ENCODE measurements around the gene PLB1.
A peak's percentile ranks its signal among the peaks of the same experiment; 100 is the strongest.

Gene PLB1

GRCh38 chr2:28563869-28564268, 68.0 kb downstream of the PLB1 start:
- peaks cover 4% of the 10 kb centered on the region for H3K27me3 Mint-ChIP-seq (ENCODE audit: low read depth)
- H3K9me3 Mint-ChIP-seq = no peaks in the 10 kb centered on the region
- H3K27ac Mint-ChIP-seq = no peak overlapping the region
- H3K4me3 Mint-ChIP-seq = no peak overlapping the region
- peaks cover 12% of the 10 kb centered on the region for H3K4me1 Mint-ChIP-seq (ENCODE audit: low read depth)
- no peak for DNase-seq (ENCODE audit: low spot score)
- H3K36me3 Mint-ChIP-seq (ENCODE audit: low read depth) = no peaks in the 10 kb centered on the region

GRCh38 chr2:28564346-28564745, 68.5 kb downstream of the PLB1 start:
- DNase-seq (ENCODE audit: low spot score) = no peak
- Mint-ChIP-seq H3K27me3 (ENCODE audit: low read depth) (peaks cover 4% of the 10 kb centered on the region), H3K36me3 (ENCODE audit: low read depth) (no peaks in the 10 kb centered on the region), H3K9me3 (no peaks in the 10 kb centered on the region), H3K4me3 (no peak overlapping the region), H3K27ac (no peak overlapping the region), H3K4me1 (ENCODE audit: low read depth) (peaks cover 12% of the 10 kb centered on the region)

GRCh38 chr2:28565033-28565432, 69.2 kb downstream of the PLB1 start:
- Mint-ChIP-seq H3K27ac (no peak overlapping the region), H3K4me1 (ENCODE audit: low read depth) (peaks cover 12% of the 10 kb centered on the region), H3K27me3 (ENCODE audit: low read depth) (peaks cover 4% of the 10 kb centered on the region), H3K36me3 (ENCODE audit: low read depth) (peaks cover 1% of the 10 kb centered on the region), H3K4me3 (no peak overlapping the region), H3K9me3 (no peaks in the 10 kb centered on the region)
- no peak for DNase-seq (ENCODE audit: low spot score)

GRCh38 chr2:28565720-28566295, 69.9 kb downstream of the PLB1 start:
- no peak overlapping the region for H3K27ac Mint-ChIP-seq
- no peaks in the 10 kb centered on the region for H3K9me3 Mint-ChIP-seq
- DNase-seq (ENCODE audit: low spot score) = no peak
- H3K4me1 Mint-ChIP-seq (ENCODE audit: low read depth) = peaks cover 12% of the 10 kb centered on the region
- H3K4me3 Mint-ChIP-seq = peak overlapping the region; percentile 91
- H3K27me3 Mint-ChIP-seq (ENCODE audit: low read depth) = peaks cover 4% of the 10 kb centered on the region
- H3K36me3 Mint-ChIP-seq (ENCODE audit: low read depth) = peaks cover 2% of the 10 kb centered on the region

GRCh38 chr2:28566521-28567041, 70.7 kb downstream of the PLB1 start:
- peaks cover 12% of the 10 kb centered on the region for H3K4me1 Mint-ChIP-seq (ENCODE audit: low read depth)
- H3K27ac Mint-ChIP-seq = peak overlapping the region; percentile 84
- H3K9me3 Mint-ChIP-seq = no peaks in the 10 kb centered on the region
- H3K27me3 Mint-ChIP-seq (ENCODE audit: low read depth) = peaks cover 4% of the 10 kb centered on the region
- peaks cover 4% of the 10 kb centered on the region for H3K36me3 Mint-ChIP-seq (ENCODE audit: low read depth)
- peak overlapping the region; percentile 91 for H3K4me3 Mint-ChIP-seq
- DNase-seq (ENCODE audit: low spot score) = peak; percentile 87

- Mint-ChIP-seq H3K4me3 (peak overlapping the region; percentile 91), H3K9me3 (no peaks in the 10 kb centered on the region), H3K4me1 (ENCODE audit: low read depth) (peaks cover 12% of the 10 kb centered on the region), H3K27me3 (ENCODE audit: low read depth) (peaks cover 4% of the 10 kb centered on the region), H3K36me3 (ENCODE audit: low read depth) (peaks cover 4% of the 10 kb centered on the region), H3K27ac (peak overlapping the region; percentile 84)
- DNase-seq (ENCODE audit: low spot score) = no peak
Observed at GRCh38 chr2:28567061-28567471, 71.2 kb downstream of the PLB1 start.

GRCh38 chr2:28568036-28568435, 72.2 kb downstream of the PLB1 start:
- no peak for DNase-seq (ENCODE audit: low spot score)
- H3K27ac Mint-ChIP-seq = no peak overlapping the region
- H3K27me3 Mint-ChIP-seq (ENCODE audit: low read depth) = peaks cover 4% of the 10 kb centered on the region
- peak overlapping the region; percentile 91 for H3K4me3 Mint-ChIP-seq
- H3K9me3 Mint-ChIP-seq = no peaks in the 10 kb centered on the region
- H3K36me3 Mint-ChIP-seq (ENCODE audit: low read depth) = peaks cover 4% of the 10 kb centered on the region
- H3K4me1 Mint-ChIP-seq (ENCODE audit: low read depth) = peaks cover 12% of the 10 kb centered on the region

GRCh38 chr2:28568533-28568932, 72.7 kb downstream of the PLB1 start:
- Mint-ChIP-seq H3K27me3 (ENCODE audit: low read depth) (peaks cover 4% of the 10 kb centered on the region), H3K9me3 (no peaks in the 10 kb centered on the region), H3K27ac (no peak overlapping the region), H3K4me1 (ENCODE audit: low read depth) (peaks cover 12% of the 10 kb centered on the region), H3K4me3 (no peak overlapping the region), H3K36me3 (ENCODE audit: low read depth) (peaks cover 4% of the 10 kb centered on the region)
- DNase-seq (ENCODE audit: low spot score) = no peak

GRCh38 chr2:28570431-28570830, 74.6 kb downstream of the PLB1 start:
- Mint-ChIP-seq H3K4me1 (ENCODE audit: low read depth) (peaks cover 12% of the 10 kb centered on the region), H3K27me3 (ENCODE audit: low read depth) (peaks cover 4% of the 10 kb centered on the region), H3K36me3 (ENCODE audit: low read depth) (peaks cover 5% of the 10 kb centered on the region), H3K27ac (no peak overlapping the region), H3K9me3 (no peaks in the 10 kb centered on the region), H3K4me3 (no peak overlapping the region)
- no peak for DNase-seq (ENCODE audit: low spot score)

GRCh38 chr2:28576714-28577113, 80.9 kb downstream of the PLB1 start:
- Mint-ChIP-seq H3K27ac (no peak overlapping the region), H3K4me1 (ENCODE audit: low read depth) (peaks cover 1% of the 10 kb centered on the region), H3K4me3 (no peak overlapping the region), H3K9me3 (no peaks in the 10 kb centered on the region), H3K27me3 (ENCODE audit: low read depth) (no peaks in the 10 kb centered on the region), H3K36me3 (ENCODE audit: low read depth) (peaks cover 1% of the 10 kb centered on the region)
- no peak for DNase-seq (ENCODE audit: low spot score)

- no peaks in the 10 kb centered on the region for H3K27me3 Mint-ChIP-seq (ENCODE audit: low read depth)
- DNase-seq (ENCODE audit: low spot score) = no peak
- no peaks in the 10 kb centered on the region for H3K9me3 Mint-ChIP-seq
- H3K4me3 Mint-ChIP-seq = no peak overlapping the region
- no peak overlapping the region for H3K27ac Mint-ChIP-seq
- H3K4me1 Mint-ChIP-seq (ENCODE audit: low read depth) = peaks cover 4% of the 10 kb centered on the region
- H3K36me3 Mint-ChIP-seq (ENCODE audit: low read depth) = peaks cover 1% of the 10 kb centered on the region
Observed at GRCh38 chr2:28577791-28578680, 82.2 kb downstream of the PLB1 start.

GRCh38 chr2:28578774-28579173, 82.9 kb downstream of the PLB1 start:
- H3K9me3 Mint-ChIP-seq = no peaks in the 10 kb centered on the region
- peaks cover 4% of the 10 kb centered on the region for H3K4me1 Mint-ChIP-seq (ENCODE audit: low read depth)
- H3K27ac Mint-ChIP-seq = no peak overlapping the region
- no peaks in the 10 kb centered on the region for H3K27me3 Mint-ChIP-seq (ENCODE audit: low read depth)
- DNase-seq (ENCODE audit: low spot score) = no peak
- H3K4me3 Mint-ChIP-seq = no peak overlapping the region
- peaks cover 1% of the 10 kb centered on the region for H3K36me3 Mint-ChIP-seq (ENCODE audit: low read depth)

- H3K27ac Mint-ChIP-seq = no peak overlapping the region
- no peak overlapping the region for H3K4me3 Mint-ChIP-seq
- H3K36me3 Mint-ChIP-seq (ENCODE audit: low read depth) = peaks cover 1% of the 10 kb centered on the region
- H3K4me1 Mint-ChIP-seq (ENCODE audit: low read depth) = peaks cover 11% of the 10 kb centered on the region
- H3K9me3 Mint-ChIP-seq = no peaks in the 10 kb centered on the region
- DNase-seq (ENCODE audit: low spot score) = no peak
- H3K27me3 Mint-ChIP-seq (ENCODE audit: low read depth) = no peaks in the 10 kb centered on the region
Observed at GRCh38 chr2:28579606-28580005, 83.7 kb downstream of the PLB1 start.

- no peak for DNase-seq (ENCODE audit: low spot score)
- no peaks in the 10 kb centered on the region for H3K27me3 Mint-ChIP-seq (ENCODE audit: low read depth)
- peaks cover 13% of the 10 kb centered on the region for H3K4me1 Mint-ChIP-seq (ENCODE audit: low read depth)
- H3K36me3 Mint-ChIP-seq (ENCODE audit: low read depth) = peaks cover under 1% of the 10 kb centered on the region
- no peak overlapping the region for H3K27ac Mint-ChIP-seq
- H3K4me3 Mint-ChIP-seq = no peak overlapping the region
- no peaks in the 10 kb centered on the region for H3K9me3 Mint-ChIP-seq
Observed at GRCh38 chr2:28580078-28580477, 84.2 kb downstream of the PLB1 start.

All from T-helper 2 cell treated with Interferon-gamma antibody and Interleukin-4, amounts not matched to agents 5 μg/mL and 100 μg/mL, for 36 hours (primary cell).